ENCODE data around the gene B4GALT3.
A peak's percentile ranks its signal among the peaks of the same experiment; 100 is the strongest.

Gene B4GALT3

DNA sequence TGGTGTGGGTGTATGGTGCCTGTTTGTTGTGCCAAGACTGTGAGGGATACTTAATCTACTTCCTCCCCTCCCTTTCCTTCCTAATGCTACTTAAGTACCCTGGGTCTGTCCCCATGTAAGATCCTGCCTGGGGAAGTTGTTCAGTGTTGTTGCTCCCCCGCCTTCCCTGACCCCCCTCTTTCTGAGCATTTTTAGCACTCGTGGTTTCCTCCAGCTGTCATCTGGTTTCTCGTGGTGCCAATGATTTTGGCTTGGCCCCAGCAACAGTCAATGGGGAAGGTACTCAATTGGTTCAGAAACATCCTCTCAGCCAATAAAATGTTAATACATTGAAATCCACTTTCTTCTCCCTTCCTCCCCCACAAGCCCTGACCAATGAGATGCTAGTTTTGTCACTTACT, 8.0 kb upstream of the B4GALT3 start:
- H3K9me3 ChIP-seq (ENCODE audit: control insufficient read depth, insufficient read depth, low read length), result no peaks in the 10 kb centered on the region
- DNase-seq (ENCODE audit: low read depth, low spot score), result no peak
- H3K27ac ChIP-seq (ENCODE audit: low read length), result no peak overlapping the region
- no peaks in the 10 kb centered on the region for H3K36me3 ChIP-seq (ENCODE audit: control insufficient read depth, insufficient read depth, low read length)
- H3K27me3 ChIP-seq (ENCODE audit: control insufficient read depth, insufficient read depth, low read length), result no peaks in the 10 kb centered on the region
- no CpG with 5 or more reads among the region's 3 CpGs for WGBS (ENCODE audit: insufficient coverage, insufficient read length)
- H3K4me1 ChIP-seq (ENCODE audit: control insufficient read depth, insufficient read depth, low read length), result no peaks in the 10 kb centered on the region
- H3K4me3 ChIP-seq (ENCODE audit: low read length), result no peak overlapping the region

- no CpG with 5 or more reads among the region's 1 CpG for WGBS (ENCODE audit: insufficient coverage, insufficient read length)
- Histone ChIP-seq H3K4me1 (ENCODE audit: control insufficient read depth, insufficient read depth, low read length) (no peaks in the 10 kb centered on the region), H3K36me3 (ENCODE audit: control insufficient read depth, insufficient read depth, low read length) (no peaks in the 10 kb centered on the region), H3K27ac (ENCODE audit: low read length) (no peak overlapping the region), H3K27me3 (ENCODE audit: control insufficient read depth, insufficient read depth, low read length) (no peaks in the 10 kb centered on the region), H3K9me3 (ENCODE audit: control insufficient read depth, insufficient read depth, low read length) (no peaks in the 10 kb centered on the region), H3K4me3 (ENCODE audit: low read length) (no peak overlapping the region)
- DNase-seq (ENCODE audit: low read depth, low spot score), result no peak
Observed at GRCh38 chr1:161182214-161182613, 4.9 kb upstream of the B4GALT3 start.

DNA sequence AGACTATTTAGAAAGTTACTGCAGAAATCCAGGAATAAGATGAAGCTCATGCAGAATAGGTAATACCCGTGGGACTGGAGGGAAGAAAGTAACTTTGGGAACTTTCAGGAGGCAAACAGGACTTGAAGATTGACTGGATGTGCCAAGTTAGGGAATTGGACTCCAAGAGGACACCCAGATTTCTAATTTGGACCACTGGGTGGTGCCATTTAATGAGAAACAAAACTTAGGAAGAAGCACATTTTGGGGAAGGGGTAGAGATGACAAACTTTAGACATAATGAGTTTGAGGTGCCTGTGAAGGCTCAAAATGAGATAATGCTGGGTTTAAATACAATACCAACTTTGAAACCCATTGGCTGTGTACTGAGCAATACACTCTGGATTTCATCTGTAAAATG, 3.3 kb upstream of the B4GALT3 start:
- Histone ChIP-seq H3K27ac (ENCODE audit: low read length) (no peak overlapping the region), H3K4me3 (ENCODE audit: low read length) (no peak overlapping the region), H3K4me1 (ENCODE audit: control insufficient read depth, insufficient read depth, low read length) (peaks cover 1% of the 10 kb centered on the region; the same call in 1 of the 2 replicates), H3K9me3 (ENCODE audit: control insufficient read depth, insufficient read depth, low read length) (no peaks in the 10 kb centered on the region), H3K27me3 (ENCODE audit: control insufficient read depth, insufficient read depth, low read length) (no peaks in the 10 kb centered on the region), H3K36me3 (ENCODE audit: control insufficient read depth, insufficient read depth, low read length) (no peaks in the 10 kb centered on the region)
- DNase-seq (ENCODE audit: low read depth, low spot score), result no peak
- no CpG with 5 or more reads among the region's 1 CpG for WGBS (ENCODE audit: insufficient coverage, insufficient read length)

GRCh38 chr1:161179698-161180097, 2.4 kb upstream of the B4GALT3 start:
- Histone ChIP-seq H3K36me3 (ENCODE audit: control insufficient read depth, insufficient read depth, low read length) (no peaks in the 10 kb centered on the region), H3K27me3 (ENCODE audit: control insufficient read depth, insufficient read depth, low read length) (no peaks in the 10 kb centered on the region), H3K4me1 (ENCODE audit: control insufficient read depth, insufficient read depth, low read length) (peaks cover 1% of the 10 kb centered on the region; the same call in 1 of the 2 replicates), H3K4me3 (ENCODE audit: low read length) (no peak overlapping the region), H3K27ac (ENCODE audit: low read length) (no peak overlapping the region), H3K9me3 (ENCODE audit: control insufficient read depth, insufficient read depth, low read length) (no peaks in the 10 kb centered on the region)
- no peak for DNase-seq (ENCODE audit: low read depth, low spot score)
- no CpG with 5 or more reads among the region's 3 CpGs for WGBS (ENCODE audit: insufficient coverage, insufficient read length)

DNA sequence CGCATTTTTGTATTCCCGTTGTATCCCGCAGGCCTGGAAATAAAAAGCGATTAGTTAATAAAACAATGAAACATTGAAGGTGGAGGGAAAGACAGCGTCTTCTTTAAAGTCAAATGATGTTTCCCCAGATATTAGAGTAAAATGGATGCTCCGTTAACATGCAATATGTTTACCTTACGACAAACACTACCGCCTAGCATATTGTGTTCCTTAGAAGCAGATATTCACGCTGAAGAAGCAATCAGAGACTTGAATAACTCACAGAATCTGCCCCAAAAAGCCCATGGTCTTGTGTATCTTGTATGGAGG, 583 bp upstream of the B4GALT3 start:
- Histone ChIP-seq H3K9me3 (ENCODE audit: control insufficient read depth, insufficient read depth, low read length) (no peaks in the 10 kb centered on the region), H3K4me1 (ENCODE audit: control insufficient read depth, insufficient read depth, low read length) (peaks cover 1% of the 10 kb centered on the region; the same call in 1 of the 2 replicates), H3K36me3 (ENCODE audit: control insufficient read depth, insufficient read depth, low read length) (peaks cover 7% of the 10 kb centered on the region; the same call in 1 of the 2 replicates), H3K27me3 (ENCODE audit: control insufficient read depth, insufficient read depth, low read length) (no peaks in the 10 kb centered on the region), H3K27ac (ENCODE audit: low read length) (no peak overlapping the region), H3K4me3 (ENCODE audit: low read length) (peak overlapping the region; percentile 79; the same call in 1 of the 2 replicates)
- no peak for DNase-seq (ENCODE audit: low read depth, low spot score)
- whole genome bisulfite sequencing (ENCODE audit: insufficient coverage, insufficient read length), result no CpG with 5 or more reads among the region's 9 CpGs

- Histone ChIP-seq H3K36me3 (ENCODE audit: control insufficient read depth, insufficient read depth, low read length) (peaks cover 9% of the 10 kb centered on the region), H3K4me3 (ENCODE audit: low read length) (peak overlapping the region; percentile 79; the same call in 1 of the 2 replicates), H3K27me3 (ENCODE audit: control insufficient read depth, insufficient read depth, low read length) (no peaks in the 10 kb centered on the region), H3K27ac (ENCODE audit: low read length) (no peak overlapping the region), H3K4me1 (ENCODE audit: control insufficient read depth, insufficient read depth, low read length) (peaks cover 1% of the 10 kb centered on the region; the same call in 1 of the 2 replicates), H3K9me3 (ENCODE audit: control insufficient read depth, insufficient read depth, low read length) (no peaks in the 10 kb centered on the region)
- DNase-seq (ENCODE audit: low read depth, low spot score), result no peak
- WGBS (ENCODE audit: insufficient coverage, insufficient read length), result no CpG with 5 or more reads among the region's 17 CpGs
Observed at GRCh38 chr1:161176468-161177111, 717 bp downstream of the B4GALT3 start.

GRCh38 chr1:161175771-161176453, 1.4 kb downstream of the B4GALT3 start:
- no peaks in the 10 kb centered on the region for H3K9me3 ChIP-seq (ENCODE audit: control insufficient read depth, insufficient read depth, low read length)
- peaks cover 13% of the 10 kb centered on the region for H3K36me3 ChIP-seq (ENCODE audit: control insufficient read depth, insufficient read depth, low read length)
- no peak overlapping the region for H3K4me3 ChIP-seq (ENCODE audit: low read length)
- H3K4me1 ChIP-seq (ENCODE audit: control insufficient read depth, insufficient read depth, low read length), result peaks cover 1% of the 10 kb centered on the region; the same call in 1 of the 2 replicates
- no peaks in the 10 kb centered on the region for H3K27me3 ChIP-seq (ENCODE audit: control insufficient read depth, insufficient read depth, low read length)
- no peak overlapping the region for H3K27ac ChIP-seq (ENCODE audit: low read length)
- DNase-seq (ENCODE audit: low read depth, low spot score), result no peak
- no CpG with 5 or more reads among the region's 10 CpGs for WGBS (ENCODE audit: insufficient coverage, insufficient read length)

GRCh38 chr1:161174911-161175310, 2.4 kb downstream of the B4GALT3 start:
- no CpG with 5 or more reads among the region's 11 CpGs for WGBS (ENCODE audit: insufficient coverage, insufficient read length)
- no peak overlapping the region for H3K4me3 ChIP-seq (ENCODE audit: low read length)
- H3K4me1 ChIP-seq (ENCODE audit: control insufficient read depth, insufficient read depth, low read length), result peaks cover 1% of the 10 kb centered on the region; the same call in 1 of the 2 replicates
- H3K27me3 ChIP-seq (ENCODE audit: control insufficient read depth, insufficient read depth, low read length), result no peaks in the 10 kb centered on the region
- H3K9me3 ChIP-seq (ENCODE audit: control insufficient read depth, insufficient read depth, low read length), result no peaks in the 10 kb centered on the region
- no peak for DNase-seq (ENCODE audit: low read depth, low spot score)
- peaks cover 18% of the 10 kb centered on the region for H3K36me3 ChIP-seq (ENCODE audit: control insufficient read depth, insufficient read depth, low read length)
- no peak overlapping the region for H3K27ac ChIP-seq (ENCODE audit: low read length)

- WGBS (ENCODE audit: insufficient coverage, insufficient read length), result no CpG with 5 or more reads among the region's 11 CpGs
- no peak for DNase-seq (ENCODE audit: low read depth, low spot score)
- H3K27ac ChIP-seq (ENCODE audit: low read length), result no peak overlapping the region
- peaks cover 1% of the 10 kb centered on the region; the same call in 1 of the 2 replicates for H3K4me1 ChIP-seq (ENCODE audit: control insufficient read depth, insufficient read depth, low read length)
- H3K4me3 ChIP-seq (ENCODE audit: low read length), result no peak overlapping the region
- peaks cover 18% of the 10 kb centered on the region for H3K36me3 ChIP-seq (ENCODE audit: control insufficient read depth, insufficient read depth, low read length)
- no peaks in the 10 kb centered on the region for H3K27me3 ChIP-seq (ENCODE audit: control insufficient read depth, insufficient read depth, low read length)
- no peaks in the 10 kb centered on the region for H3K9me3 ChIP-seq (ENCODE audit: control insufficient read depth, insufficient read depth, low read length)
Observed at GRCh38 chr1:161173711-161174110, 3.6 kb downstream of the B4GALT3 start.

- DNase-seq (ENCODE audit: low read depth, low spot score), result no peak
- Histone ChIP-seq H3K4me3 (ENCODE audit: low read length) (no peak overlapping the region), H3K4me1 (ENCODE audit: control insufficient read depth, insufficient read depth, low read length) (peaks cover 1% of the 10 kb centered on the region; the same call in 1 of the 2 replicates), H3K27me3 (ENCODE audit: control insufficient read depth, insufficient read depth, low read length) (no peaks in the 10 kb centered on the region), H3K27ac (ENCODE audit: low read length) (no peak overlapping the region), H3K9me3 (ENCODE audit: control insufficient read depth, insufficient read depth, low read length) (no peaks in the 10 kb centered on the region), H3K36me3 (ENCODE audit: control insufficient read depth, insufficient read depth, low read length) (peaks cover 18% of the 10 kb centered on the region)
- no CpG with 5 or more reads among the region's 4 CpGs for WGBS (ENCODE audit: insufficient coverage, insufficient read length)
Observed at GRCh38 chr1:161172776-161173376, 4.4 kb downstream of the B4GALT3 start.
